Cardiac fibroblast (primary cell): ENCODE measurements around the gene CSMD2.
A peak's percentile ranks its signal among the peaks of the same experiment; 100 is the strongest.

ENCODE experiments used
- DNase-seq, 2 donors: peaks; one replicate each; pipeline versions ENCODE4 v3.0.0 to v3.0.0-alpha.2; 2010; ENCODE audit warnings: low read depth in 2 of 2
- H3K4me3 ChIP-seq, 2 donors: replicated peaks in 1 of 2; 1 replicate in 1 of 2; 2 replicates in 1 of 2; pipeline ENCODE4 v1.5.1; 2011; ENCODE audit warnings: low read depth in 2 of 2, low read length in 2 of 2, mild to moderate bottlenecking in 2 of 2, moderate library complexity in 1 of 2
- TF ChIP-seq, protein P1 (sequence below): IDR thresholded peaks from one replicate; pipeline ENCODE4 v1.5.1; 2011; ENCODE audit warnings: low read depth, mild to moderate bottlenecking, low read length, inconsistent platforms

CSMD2 gene

DNA sequence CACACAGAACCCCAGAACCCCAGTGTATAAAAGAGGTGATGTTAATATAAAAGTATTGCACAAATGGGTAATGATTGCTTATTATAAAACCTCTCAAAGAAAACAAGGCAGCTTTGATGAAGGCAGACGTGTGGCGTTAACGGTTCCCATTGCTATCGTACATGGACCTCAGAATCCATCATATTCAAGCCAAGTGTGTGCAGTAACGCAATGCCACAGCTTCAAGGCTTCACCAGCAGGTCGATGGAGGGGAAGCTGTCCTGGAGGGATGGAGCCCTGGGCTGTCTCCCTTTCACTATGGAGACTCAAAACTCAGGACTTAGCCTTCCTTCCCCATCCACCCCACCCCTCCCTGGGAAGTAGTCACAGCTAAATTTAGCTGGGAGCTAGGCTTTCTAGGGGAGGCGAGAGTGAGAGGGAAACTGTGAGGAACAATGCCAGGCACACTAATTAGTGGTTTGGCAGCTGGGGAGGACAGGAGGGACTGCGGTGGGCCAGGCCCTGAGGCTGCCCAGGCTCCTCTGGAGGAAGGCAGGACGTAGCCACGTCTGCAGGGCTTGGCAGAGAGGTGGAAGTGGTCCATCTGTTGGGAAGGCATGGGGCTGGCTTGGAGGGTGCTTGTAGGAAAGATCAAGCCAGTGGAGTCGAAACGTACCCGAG is 180.0 kb downstream of the CSMD2 start:
- no peak overlapping the region for H3K4me3 ChIP-seq
- DNase-seq = peak in 1 of 2 donors; percentile 43
- TF ChIP-seq, protein P1, sequence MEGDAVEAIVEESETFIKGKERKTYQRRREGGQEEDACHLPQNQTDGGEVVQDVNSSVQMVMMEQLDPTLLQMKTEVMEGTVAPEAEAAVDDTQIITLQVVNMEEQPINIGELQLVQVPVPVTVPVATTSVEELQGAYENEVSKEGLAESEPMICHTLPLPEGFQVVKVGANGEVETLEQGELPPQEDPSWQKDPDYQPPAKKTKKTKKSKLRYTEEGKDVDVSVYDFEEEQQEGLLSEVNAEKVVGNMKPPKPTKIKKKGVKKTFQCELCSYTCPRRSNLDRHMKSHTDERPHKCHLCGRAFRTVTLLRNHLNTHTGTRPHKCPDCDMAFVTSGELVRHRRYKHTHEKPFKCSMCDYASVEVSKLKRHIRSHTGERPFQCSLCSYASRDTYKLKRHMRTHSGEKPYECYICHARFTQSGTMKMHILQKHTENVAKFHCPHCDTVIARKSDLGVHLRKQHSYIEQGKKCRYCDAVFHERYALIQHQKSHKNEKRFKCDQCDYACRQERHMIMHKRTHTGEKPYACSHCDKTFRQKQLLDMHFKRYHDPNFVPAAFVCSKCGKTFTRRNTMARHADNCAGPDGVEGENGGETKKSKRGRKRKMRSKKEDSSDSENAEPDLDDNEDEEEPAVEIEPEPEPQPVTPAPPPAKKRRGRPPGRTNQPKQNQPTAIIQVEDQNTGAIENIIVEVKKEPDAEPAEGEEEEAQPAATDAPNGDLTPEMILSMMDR = no peak

DNA sequence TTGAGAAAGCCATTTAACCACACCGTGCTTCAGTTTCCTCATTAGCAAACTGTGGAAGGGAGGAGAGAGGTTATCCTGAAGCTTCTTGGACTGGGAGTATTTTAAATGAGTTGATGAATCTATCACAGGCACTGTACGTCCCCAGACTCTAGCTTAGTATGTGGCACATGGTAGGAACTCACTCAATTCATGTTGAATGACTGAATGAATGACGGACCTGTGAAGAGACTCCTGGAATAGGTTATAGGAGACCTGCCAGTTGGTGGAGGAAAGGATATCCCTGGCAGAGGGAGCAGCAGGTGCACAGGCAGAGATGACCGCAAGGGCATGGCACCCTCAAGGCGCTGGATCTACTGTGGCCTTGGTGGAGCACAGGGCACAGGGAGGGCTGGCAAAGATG is 182.6 kb downstream of the CSMD2 start:
- no peak overlapping the region for H3K4me3 ChIP-seq
- TF ChIP-seq, protein P1 = no peak
- DNase-seq = no peak

GRCh38 chr1:33979341-33979740 is 185.7 kb downstream of the CSMD2 start:
- TF ChIP-seq, protein P1 = no peak
- no peak overlapping the region for H3K4me3 ChIP-seq
- DNase-seq = no peak

GRCh38 chr1:33975961-33976360 is 189.1 kb downstream of the CSMD2 start:
- DNase-seq = no peak
- TF ChIP-seq, protein P1 = no peak
- no peak overlapping the region for H3K4me3 ChIP-seq

DNA sequence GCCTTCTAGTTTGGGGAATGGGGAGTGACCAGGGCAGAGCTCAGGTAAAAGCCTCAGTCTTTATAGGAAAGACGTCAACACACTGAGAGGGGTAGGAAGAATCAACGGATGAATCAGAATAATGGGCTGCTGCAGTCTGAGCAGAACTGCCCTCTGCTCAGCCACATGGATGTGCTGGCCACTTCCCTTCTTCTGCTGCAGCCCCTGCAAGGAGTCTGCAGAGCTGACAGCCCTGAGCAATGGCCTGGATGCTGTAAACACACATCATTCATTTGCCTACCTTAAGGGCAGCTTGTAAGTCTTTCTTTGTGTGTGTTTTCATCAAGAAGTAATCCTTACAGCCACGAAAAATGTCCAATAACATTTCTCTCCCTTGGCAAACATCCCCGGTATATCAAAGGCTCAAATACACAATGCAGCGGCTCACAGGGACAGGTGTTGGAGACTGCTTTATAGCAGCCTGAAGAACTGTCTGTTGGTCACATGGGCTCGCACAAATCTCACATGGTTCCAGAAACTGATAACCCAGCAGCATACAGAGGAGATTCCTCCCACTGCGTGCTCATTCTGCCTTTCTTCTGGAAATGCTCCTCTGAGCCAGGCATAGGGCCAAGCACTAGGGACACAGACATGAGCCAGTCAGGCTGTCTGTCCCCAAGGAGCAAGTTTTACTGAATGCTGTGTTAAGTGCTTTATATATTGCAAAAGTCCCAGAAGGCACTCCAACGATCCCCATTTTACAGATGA is 191.1 kb downstream of the CSMD2 start:
- DNase-seq = no peak
- no peak overlapping the region for H3K4me3 ChIP-seq

GRCh38 chr1:33972676-33973395 is 192.2 kb downstream of the CSMD2 start:
- TF ChIP-seq, protein P1 = no peak
- peak in 1 of 2 donors; percentile 40 for DNase-seq
- H3K4me3 ChIP-seq = no peak overlapping the region

More for the DNA sequence above, 191.1 kb downstream of the CSMD2 start:
- TF ChIP-seq, protein P1 = no peak
